Stimulated activated memory B cell treated with anti-CD40 and anti-IgM and Interleukin-4, amounts not matched to agents 10 μg/mL and 1 μg/mL and 100 μg/mL, for 72 hours (primary cell): ENCODE results near the gene HOXA6.
A peak's percentile ranks its signal among the peaks of the same experiment; 100 is the strongest.

Experiments
- ATAC-seq: fragments of 150-1000 bp; cut with Tn5 transposase; 2 replicates; pipeline ENCODE4 v1.10.0; 2021
- H3K27ac Mint-ChIP-seq: one replicate; pipeline ENCODE4 v1.8.0; 2022; ENCODE audit warnings: mild to moderate bottlenecking, mixed read lengths
- H3K27me3 Mint-ChIP-seq: one replicate; pipeline ENCODE4 v1.8.0; 2022; ENCODE audit warnings: mixed read lengths
- H3K36me3 Mint-ChIP-seq: one replicate; pipeline ENCODE4 v1.8.0; 2022; ENCODE audit warnings: mixed read lengths
- H3K4me1 Mint-ChIP-seq: one replicate; pipeline ENCODE4 v1.8.0; 2022; ENCODE audit warnings: mixed read lengths
- H3K4me3 Mint-ChIP-seq: one replicate; pipeline ENCODE4 v1.8.0; 2022; ENCODE audit warnings: mild to moderate bottlenecking, moderate library complexity, mixed read lengths
- H3K9me3 Mint-ChIP-seq: one replicate; pipeline ENCODE4 v1.8.0; 2022; ENCODE audit warnings: mixed read lengths

HOXA6 gene

DNA sequence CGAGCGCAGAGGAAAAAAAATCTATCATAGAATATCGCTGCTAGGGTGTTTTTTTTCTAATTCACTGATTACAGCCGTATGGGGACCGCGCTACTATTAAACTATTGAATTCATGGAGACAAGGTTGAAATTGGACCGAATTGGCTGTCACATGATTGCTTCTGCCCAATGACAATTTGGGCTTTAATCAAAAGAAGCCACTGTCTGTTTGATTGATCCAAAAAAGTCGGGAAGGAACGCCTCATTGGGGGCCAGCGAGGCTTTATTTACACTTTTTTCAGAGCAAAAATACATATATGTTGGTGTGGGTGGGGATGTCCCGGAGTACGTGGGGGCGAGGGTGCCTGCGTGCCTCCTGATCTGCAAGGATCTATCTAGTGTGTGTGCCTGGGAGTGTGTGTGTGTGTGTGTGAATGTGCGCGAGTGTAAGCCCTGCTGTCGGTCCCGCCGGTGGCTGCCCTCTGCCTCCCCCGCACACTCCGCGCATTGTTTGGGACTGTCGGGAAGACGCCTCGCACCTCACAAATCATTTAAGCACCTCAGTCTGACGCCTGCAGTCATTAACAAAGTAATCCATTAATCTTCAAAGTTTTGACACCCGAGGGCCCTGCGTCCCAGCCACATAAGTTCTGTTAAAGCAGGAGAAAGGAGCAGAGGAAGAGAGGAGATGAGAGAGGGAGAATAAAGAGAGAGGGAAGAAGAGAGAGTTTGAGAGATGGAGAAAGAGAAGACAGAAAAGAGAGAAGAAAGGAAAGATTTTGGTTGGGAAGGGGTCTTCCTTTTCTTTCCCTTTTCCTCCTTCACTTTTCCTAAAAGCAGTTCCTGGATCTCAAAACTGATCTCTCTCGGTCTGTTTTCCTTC is 44.8 kb downstream of the HOXA6 start, which contains the start of gene HOXA2:
Gene HOXA2, minus strand, starts transcription at position 103 of the 862 bp plus-strand sequence. CDS start 183 bp downstream, outside the sequence.
- no peak for ATAC-seq
- Mint-ChIP-seq H3K9me3 (peaks cover 3% of the 10 kb centered on the region), H3K4me3 (peak within 1 kb of the TSS; percentile 34), H3K36me3 (peaks cover 37% of the 10 kb centered on the region), H3K4me1 (peaks cover 23% of the 10 kb centered on the region), H3K27me3 (peaks cover 81% of the 10 kb centered on the region), H3K27ac (no peak within 1 kb of the TSS)

DNA sequence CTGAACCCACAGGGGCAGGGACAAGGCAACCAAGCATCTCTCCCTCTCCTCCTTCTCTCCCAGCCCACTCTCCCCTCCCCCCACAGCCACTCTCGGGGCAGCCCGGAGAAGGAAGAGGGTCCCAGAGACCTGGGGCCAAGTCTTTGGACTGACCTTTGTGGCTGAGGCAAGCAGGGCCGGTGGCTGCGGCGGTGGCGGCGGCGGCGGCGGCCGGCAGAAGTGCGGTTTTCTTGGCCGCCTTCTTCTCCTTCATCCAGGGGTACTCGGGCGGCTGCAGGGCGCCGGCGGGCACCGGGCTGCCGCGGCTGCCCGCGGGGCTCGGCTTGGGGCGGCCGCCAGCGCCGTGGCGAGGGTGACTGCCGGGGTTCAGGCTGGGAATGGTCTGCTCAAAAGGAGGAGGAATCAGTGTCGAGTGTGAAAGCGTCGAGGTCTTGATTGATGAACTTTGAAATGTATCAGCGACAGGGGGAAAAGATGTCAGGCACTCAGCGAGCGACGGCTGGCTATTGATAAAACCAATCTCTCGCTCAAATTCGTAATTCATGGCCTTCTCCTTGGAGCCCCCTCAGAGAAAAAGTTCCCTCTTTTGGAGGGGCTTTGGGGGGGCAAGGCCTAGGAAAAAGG is 45.5 kb downstream of the HOXA6 start:
- no peak overlapping the region for H3K27ac Mint-ChIP-seq
- no peak for ATAC-seq
- H3K4me1 Mint-ChIP-seq: peaks cover 31% of the 10 kb centered on the region
- peaks cover 81% of the 10 kb centered on the region for H3K27me3 Mint-ChIP-seq
- peaks cover 32% of the 10 kb centered on the region for H3K36me3 Mint-ChIP-seq
- peak overlapping the region; percentile 34 for H3K4me3 Mint-ChIP-seq
- no peaks in the 10 kb centered on the region for H3K9me3 Mint-ChIP-seq

DNA sequence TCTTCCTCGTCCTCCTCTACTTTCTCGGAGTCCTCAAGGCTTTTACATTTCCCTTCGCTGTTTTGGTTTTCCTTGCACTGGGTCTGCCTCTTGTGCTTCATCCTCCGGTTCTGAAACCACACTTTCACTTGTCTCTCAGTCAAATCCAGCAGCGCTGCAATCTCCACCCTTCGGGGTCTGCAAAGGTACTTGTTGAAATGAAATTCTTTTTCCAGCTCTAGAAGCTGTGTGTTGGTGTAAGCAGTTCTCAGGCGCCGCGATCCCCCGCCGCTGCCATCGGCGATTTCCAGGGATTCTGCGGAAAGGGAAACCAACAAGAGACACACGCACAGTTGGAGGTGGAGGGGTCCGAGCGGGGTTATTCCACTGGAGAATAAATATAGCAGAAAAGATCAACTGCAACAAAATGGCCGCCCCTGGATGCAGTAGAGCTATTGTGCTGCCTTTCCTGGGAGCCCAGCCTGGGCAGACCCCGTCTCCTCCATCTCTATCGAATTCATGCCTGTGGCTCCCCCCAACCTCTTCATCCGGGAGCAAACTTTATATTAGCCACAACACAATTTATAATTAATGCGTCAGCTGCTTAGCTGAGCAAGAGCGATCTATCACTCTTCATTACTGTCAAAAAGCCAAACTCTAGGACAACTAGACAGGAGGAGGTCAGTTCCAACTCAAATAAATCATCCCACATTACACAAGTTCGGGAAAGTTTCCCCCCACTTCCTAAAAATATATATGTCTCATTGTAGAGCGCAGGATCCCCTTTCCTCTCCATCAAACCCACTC is 46.2 kb downstream of the HOXA6 start:
- ATAC-seq: no peak
- H3K27me3 Mint-ChIP-seq: peaks cover 83% of the 10 kb centered on the region
- peaks cover 34% of the 10 kb centered on the region for H3K4me1 Mint-ChIP-seq
- peaks cover 32% of the 10 kb centered on the region for H3K36me3 Mint-ChIP-seq
- no peaks in the 10 kb centered on the region for H3K9me3 Mint-ChIP-seq
- no peak overlapping the region for H3K27ac Mint-ChIP-seq
- no peak overlapping the region for H3K4me3 Mint-ChIP-seq

DNA sequence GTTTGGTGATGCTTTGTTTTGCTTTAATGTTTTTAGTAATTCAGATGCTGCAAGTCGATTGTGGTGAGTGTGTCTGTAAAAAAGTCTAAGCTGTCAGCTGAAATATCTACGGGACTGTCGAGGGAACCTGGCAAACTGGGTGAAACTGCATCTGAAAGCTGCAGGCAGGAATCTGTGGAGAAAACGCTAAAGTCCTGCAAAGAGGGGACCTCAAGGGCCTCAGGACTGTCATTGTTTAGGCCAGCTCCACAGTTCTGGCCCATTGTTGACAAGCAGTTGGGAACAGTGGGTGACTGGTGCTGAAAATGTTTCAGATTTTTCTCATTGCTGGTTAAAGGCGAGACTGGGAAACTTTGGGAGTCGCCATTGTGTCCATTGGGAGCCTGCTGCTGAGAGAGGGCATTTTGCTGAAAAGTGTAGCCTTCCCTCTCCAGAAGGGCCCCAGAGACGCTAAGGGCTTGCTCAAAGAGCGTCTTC is 46.8 kb downstream of the HOXA6 start:
- no peak for ATAC-seq
- H3K4me1 Mint-ChIP-seq: peaks cover 35% of the 10 kb centered on the region
- H3K27me3 Mint-ChIP-seq: peaks cover 83% of the 10 kb centered on the region
- peaks cover 32% of the 10 kb centered on the region for H3K36me3 Mint-ChIP-seq
- no peak overlapping the region for H3K27ac Mint-ChIP-seq
- H3K9me3 Mint-ChIP-seq: no peaks in the 10 kb centered on the region
- H3K4me3 Mint-ChIP-seq: no peak overlapping the region

DNA sequence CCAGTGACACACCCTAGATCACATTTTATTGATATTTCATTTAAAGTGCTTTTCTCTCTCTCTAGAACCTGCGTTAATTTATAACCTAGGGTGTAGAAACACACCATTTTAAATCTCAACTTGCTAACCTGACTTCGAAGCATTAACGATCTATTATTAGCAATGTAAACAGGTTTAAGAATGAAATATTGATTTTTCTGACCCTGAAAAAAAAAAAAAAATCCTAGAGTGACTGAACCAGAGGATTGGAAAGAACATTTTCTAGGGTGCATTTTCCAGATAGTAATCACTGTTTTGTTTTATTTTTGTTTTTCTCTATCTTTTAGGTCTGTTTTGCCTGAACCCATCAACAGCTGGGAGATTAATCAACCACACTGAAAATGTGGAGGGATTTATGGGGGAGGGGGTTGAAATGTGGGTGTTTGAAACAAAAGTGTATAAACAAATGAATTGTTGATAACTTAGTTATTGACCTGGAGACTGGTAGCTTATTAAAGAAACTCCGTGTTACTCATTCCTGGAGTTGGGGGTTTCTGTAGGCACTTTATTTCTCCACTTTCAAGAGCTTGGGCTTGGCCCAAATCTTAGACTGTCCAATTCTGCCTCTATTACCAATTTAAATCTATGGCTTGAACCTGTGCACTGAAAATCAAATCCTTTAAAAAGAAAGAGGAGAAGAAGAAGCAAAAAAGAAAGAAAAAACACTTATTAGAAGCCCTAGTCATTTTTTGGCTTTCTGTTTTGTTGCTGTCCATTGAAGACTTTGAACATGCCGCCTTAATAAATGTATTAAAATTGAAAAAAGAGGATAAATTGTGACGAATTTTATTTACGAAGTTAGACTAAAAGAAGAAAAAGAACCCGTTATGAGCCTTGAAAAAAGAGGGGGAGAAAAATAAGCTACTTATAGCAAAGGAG is 47.9 kb downstream of the HOXA6 start:
- H3K4me1 Mint-ChIP-seq: peaks cover 45% of the 10 kb centered on the region
- peaks cover 32% of the 10 kb centered on the region for H3K36me3 Mint-ChIP-seq

DNA sequence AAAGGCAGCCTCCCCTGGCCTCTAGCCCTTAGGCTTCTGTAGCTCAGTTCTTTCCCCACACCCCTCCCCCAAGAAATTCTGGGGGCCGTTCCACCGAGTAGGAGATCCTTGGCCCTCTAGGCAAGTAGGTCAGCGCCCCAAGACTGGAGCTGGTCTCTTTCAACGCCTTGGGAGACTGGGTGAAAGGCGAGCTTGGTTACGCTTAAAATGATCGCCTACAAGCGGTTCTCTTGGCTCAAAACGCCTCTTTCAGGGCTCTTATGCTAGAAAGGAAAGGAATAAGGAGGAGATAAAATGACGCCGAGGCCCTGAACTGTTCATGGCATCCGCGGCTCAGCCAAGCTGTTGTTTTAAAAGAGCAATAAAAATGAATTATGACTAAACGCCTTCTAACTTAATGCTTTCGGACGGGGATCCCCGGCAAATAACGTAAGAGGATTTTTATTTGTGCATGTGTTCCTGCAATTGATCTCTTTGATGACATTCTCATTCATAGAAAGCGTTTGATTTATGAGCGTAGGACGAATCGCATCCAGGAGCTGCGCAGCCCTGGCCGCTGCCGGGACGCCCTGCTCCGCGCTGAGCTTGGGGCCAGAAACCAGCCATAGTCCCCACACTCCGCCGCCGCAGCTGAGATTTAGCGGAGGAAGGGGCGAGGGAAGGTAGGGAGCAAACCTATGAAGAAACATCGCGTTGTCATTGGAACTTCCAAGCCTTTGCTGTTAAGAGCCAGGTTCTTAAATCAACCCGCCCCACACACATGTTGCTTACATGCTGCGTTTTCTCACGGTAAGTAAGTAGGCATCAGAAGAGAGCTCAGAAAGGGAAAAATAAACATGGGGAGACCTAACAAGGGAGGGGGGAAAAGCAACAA is 48.8 kb downstream of the HOXA6 start:
- Mint-ChIP-seq H3K27me3 (peaks cover 86% of the 10 kb centered on the region), H3K4me3 (no peak overlapping the region), H3K36me3 (peaks cover 32% of the 10 kb centered on the region), H3K27ac (no peak overlapping the region), H3K9me3 (no peaks in the 10 kb centered on the region), H3K4me1 (peaks cover 54% of the 10 kb centered on the region)
- no peak for ATAC-seq

More for the DNA sequence above, 47.9 kb downstream of the HOXA6 start:
- no peaks in the 10 kb centered on the region for H3K9me3 Mint-ChIP-seq
- H3K27me3 Mint-ChIP-seq: peaks cover 86% of the 10 kb centered on the region
- no peak overlapping the region for H3K4me3 Mint-ChIP-seq
- H3K27ac Mint-ChIP-seq: no peak overlapping the region
- no peak for ATAC-seq

DNA sequence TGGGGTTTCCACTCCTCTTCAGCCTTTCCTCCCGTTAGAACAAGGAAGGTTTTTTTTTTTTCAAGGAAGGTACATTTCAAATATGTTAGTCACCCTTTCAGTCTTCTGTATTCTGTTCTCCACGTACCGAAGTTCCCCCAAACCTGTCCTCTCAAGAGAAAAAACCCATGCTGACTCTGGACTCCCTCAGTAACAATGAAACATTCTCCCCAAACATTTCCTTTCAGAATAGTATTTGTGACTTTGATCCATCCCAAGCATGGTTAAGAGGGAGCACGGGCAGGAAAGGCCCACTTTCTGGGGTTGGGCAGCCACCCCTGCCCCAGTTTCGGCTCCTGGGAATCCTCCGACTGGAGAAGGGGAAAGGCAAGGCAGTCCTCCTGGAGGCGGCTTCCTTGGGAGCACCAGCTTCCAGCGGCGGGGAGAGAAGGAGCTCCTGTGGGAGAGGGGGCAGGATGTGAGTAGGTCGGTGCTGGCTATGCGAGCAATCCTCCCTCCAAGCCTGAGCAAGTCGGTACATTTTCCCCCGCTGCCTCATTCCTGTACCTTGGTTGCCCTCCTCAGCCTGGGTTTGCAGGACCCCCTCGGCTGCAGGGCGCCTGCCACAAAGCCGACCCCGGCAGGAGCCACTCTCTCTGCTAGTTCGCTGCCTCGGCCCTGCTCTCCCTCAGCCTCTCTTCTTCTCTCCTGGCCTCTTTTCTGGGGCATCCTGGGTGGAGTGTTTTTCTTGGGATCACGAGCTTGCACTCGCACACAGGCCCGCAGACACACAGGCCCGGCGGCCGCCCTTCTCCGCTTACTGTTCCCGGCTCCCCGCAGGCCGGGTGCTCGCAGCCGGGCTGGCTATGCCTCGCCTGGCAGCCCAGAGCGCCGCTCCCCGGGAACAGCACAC is 49.6 kb downstream of the HOXA6 start:
- peaks cover 86% of the 10 kb centered on the region for H3K27me3 Mint-ChIP-seq
- peak overlapping the region; percentile 21 for H3K4me3 Mint-ChIP-seq
- peak overlapping the region; percentile 82 for H3K27ac Mint-ChIP-seq
- H3K4me1 Mint-ChIP-seq: peaks cover 51% of the 10 kb centered on the region
- H3K9me3 Mint-ChIP-seq: no peaks in the 10 kb centered on the region
- ATAC-seq: no peak
- H3K36me3 Mint-ChIP-seq: peaks cover 32% of the 10 kb centered on the region

DNA sequence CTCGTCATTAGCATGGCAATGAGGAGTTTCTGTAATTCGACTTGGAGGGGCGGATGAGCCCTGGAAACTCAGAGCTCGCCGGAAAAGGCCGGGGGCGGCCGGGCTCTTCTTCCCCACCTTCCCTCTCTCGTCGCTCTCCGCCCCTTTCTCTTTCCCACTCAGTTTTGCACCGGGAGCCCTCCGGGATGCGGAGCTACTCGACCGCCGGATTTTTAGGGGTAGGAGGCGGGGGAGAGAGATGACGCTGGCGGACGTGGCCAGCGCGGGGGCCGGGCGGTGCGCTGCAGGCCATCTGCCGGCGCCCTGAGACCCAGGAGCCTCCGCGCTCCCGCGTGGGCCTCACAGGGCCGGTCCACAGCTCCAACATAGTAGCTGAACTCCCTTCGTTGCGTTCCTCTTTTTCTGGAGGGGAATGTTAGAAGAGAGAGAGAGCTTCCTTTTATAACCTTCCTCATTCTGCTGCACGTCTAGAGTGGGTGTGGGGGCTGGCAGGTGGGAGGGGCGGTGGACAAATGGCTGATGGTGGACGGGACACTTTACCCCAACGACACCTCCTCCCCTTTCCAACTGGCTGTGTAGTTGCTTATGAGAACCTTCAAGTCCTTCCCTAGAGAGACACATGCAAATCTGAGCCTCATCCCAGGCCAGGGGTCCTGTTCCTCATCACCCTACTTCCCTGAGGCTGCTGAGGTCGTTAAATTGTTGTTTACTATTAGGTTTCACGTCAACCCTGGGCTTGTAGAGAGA is 50.6 kb downstream of the HOXA6 start:
- Mint-ChIP-seq H3K4me3 (peak overlapping the region; percentile 88), H3K4me1 (peaks cover 43% of the 10 kb centered on the region), H3K27me3 (peaks cover 86% of the 10 kb centered on the region), H3K27ac (peak overlapping the region; percentile 82), H3K36me3 (peaks cover 32% of the 10 kb centered on the region), H3K9me3 (no peaks in the 10 kb centered on the region)
- ATAC-seq: no peak

DNA sequence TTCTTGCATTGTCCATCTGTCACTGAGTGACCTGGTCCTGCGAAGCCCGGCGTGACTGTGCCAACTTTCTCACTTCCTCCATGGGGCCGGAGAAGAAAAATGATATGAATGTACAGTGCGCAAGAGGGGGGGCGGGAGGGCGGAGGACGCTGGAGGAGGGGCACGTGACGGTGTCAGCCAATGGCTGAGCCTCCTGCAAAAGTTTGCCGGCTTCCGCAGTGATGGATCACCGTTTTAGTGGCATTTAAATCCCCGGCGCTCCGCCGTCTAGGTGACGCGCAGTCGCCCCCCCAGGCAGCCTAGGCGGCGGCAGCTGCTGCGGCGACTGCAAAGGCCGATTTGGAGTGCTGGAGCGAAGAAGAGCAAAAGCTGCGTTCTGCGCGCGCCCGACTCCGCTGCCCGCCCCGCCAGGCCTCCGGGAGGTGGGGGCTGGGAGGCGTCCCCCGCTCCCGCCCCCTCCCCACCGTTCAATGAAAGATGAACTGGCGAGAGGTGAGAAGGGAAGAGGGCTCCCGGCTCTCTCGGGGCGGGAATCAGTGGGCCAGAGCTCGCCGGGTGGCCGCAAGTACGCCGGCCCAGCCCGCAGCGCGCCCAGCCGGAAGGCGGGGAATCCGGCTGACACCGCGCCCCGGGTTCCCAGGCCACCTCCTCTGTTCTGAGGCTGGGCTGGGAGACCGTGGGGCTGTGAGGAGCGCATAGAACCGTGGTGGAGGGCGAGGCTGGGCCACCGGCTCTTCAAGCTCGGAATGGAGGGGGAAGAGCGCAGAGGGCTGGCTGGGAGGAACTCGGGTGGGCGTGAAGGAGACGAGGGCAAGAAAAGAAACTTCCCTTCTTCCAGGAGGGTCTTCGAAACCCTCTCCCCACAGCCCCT is 51.4 kb downstream of the HOXA6 start, which contains the start of gene HOXA1:
Gene HOXA1, minus strand, starts transcription at position 104 of the 871 bp plus-strand sequence. Its CDS starts 88 bp downstream, at position 16.
- H3K4me1 Mint-ChIP-seq: peaks cover 43% of the 10 kb centered on the region
- peak within 1 kb of the TSS; percentile 88 for H3K4me3 Mint-ChIP-seq
- H3K36me3 Mint-ChIP-seq: peaks cover 24% of the 10 kb centered on the region
- peak; percentile 92 for ATAC-seq
- H3K27me3 Mint-ChIP-seq: peaks cover 86% of the 10 kb centered on the region
- H3K27ac Mint-ChIP-seq: peak within 1 kb of the TSS; percentile 82
- H3K9me3 Mint-ChIP-seq: no peaks in the 10 kb centered on the region
